22Rv1 (cell line): ENCODE data around the gene MTNR1A.

Source experiments
- ZFX ChIP-seq: fragments of 450-650 bp; IDR thresholded peaks from 2 replicates; pipeline ENCODE4 v1.6.1; 2017; ENCODE audit warnings: antibody characterized with exemption, borderline replicate concordance
- TF ChIP-seq, protein P1 (sequence below): fragments of 450-650 bp; IDR thresholded peaks from 2 replicates; pipeline ENCODE4 v1.5.1; 2017; ENCODE audit warnings: mild to moderate bottlenecking

DNA sequence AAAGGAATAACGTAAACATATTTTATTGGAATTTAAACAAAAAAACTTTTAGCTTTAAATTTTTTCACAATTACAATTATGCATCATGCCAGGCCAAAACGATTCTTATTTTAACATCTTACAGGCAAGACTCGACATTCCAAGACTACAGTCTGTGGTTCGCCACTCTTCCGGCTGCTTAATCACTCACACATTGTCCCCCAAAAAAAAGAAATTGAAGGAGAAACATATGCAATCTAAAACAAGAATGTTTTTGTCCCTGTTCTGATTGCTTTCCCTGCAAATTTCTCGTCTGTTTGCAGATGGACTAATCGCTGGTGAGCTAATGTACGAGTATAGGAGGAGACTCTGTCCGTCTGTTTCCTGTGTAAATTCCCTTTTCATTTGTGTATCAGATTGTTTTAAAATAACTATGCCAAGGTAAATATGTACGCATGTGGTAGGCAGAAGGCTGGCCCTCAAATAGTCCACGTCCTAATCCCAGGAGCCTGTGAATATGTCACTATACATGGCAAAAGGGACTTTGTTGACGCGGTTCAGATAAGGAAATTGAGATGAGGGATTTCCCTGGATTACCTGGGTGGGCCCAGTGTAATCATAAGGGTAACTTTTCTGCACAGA, 37.7 kb upstream of the MTNR1A start:
- TF ChIP-seq, protein P1, sequence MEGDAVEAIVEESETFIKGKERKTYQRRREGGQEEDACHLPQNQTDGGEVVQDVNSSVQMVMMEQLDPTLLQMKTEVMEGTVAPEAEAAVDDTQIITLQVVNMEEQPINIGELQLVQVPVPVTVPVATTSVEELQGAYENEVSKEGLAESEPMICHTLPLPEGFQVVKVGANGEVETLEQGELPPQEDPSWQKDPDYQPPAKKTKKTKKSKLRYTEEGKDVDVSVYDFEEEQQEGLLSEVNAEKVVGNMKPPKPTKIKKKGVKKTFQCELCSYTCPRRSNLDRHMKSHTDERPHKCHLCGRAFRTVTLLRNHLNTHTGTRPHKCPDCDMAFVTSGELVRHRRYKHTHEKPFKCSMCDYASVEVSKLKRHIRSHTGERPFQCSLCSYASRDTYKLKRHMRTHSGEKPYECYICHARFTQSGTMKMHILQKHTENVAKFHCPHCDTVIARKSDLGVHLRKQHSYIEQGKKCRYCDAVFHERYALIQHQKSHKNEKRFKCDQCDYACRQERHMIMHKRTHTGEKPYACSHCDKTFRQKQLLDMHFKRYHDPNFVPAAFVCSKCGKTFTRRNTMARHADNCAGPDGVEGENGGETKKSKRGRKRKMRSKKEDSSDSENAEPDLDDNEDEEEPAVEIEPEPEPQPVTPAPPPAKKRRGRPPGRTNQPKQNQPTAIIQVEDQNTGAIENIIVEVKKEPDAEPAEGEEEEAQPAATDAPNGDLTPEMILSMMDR: no peak
- no peak for TF ChIP-seq ZFX
